H1 (cell line): Measurements from ENCODE around the gene SMYD3. TPM values are rescaled to one million over a fixed set of nuclear protein-coding genes. Genes with fewer than 3 reads are reported as not detected.

Experiments used
- CTCF ChIA-PET: fragments of 300-600 bp; sonication (Branson Sonifier 250); formaldehyde crosslinking; loops from one replicate; lab custom pipeline; 2021; ENCODE audit not compliant: partially characterized antibody; lab: Charles Lee
- POLR2A ChIA-PET: fragments of 300-600 bp; sonication (Branson Sonifier 250); formaldehyde crosslinking; loops from one replicate; lab custom pipeline; 2021; ENCODE audit warnings: inconsistent platforms; ENCODE audit not compliant: partially characterized antibody; lab: Charles Lee
- DNase-seq, 2 experiments: peaks; one replicate each; pipeline versions ENCODE4 v3.0.0 to v3.0.0-alpha.2; 2010 to 2022; ENCODE audit warnings: low spot score in 2 of 2, low read depth in 1 of 2, mixed read lengths in 1 of 2
- FAIRE-seq: peaks from 2 replicates; lab custom pipeline; 2011; peaks lifted over from hg19 to GRCh38; lab: Jason Lieb, UNC
- H2AFZ ChIP-seq: 2 replicates; pipeline ENCODE4 v1.8.1; 2012; ENCODE audit warnings: low read length, inconsistent platforms
- H2AK5ac ChIP-seq: 2 replicates; pipeline ENCODE4 v1.6.1; 2013; ENCODE audit warnings: low read depth, low read length
- H2BK120ac ChIP-seq: replicated peaks from 2 replicates; pipeline ENCODE3; 2013; ENCODE audit warnings: low read depth, low read length, inconsistent platforms
- H2BK12ac ChIP-seq: 2 replicates; pipeline ENCODE4 v1.6.1; 2013; ENCODE audit warnings: low read depth, low read length
- H2BK15ac ChIP-seq: 2 replicates; pipeline ENCODE4 v1.6.1; 2013; ENCODE audit warnings: low read length
- H2BK20ac ChIP-seq: 2 replicates; pipeline ENCODE4 v1.6.1; 2013; ENCODE audit warnings: low read length
- H2BK5ac ChIP-seq: 2 replicates; pipeline ENCODE4 v1.6.1; 2013; ENCODE audit warnings: low read depth, low read length
- H3K14ac ChIP-seq: 2 replicates; pipeline ENCODE4 v1.6.1; 2013; ENCODE audit warnings: inconsistent platforms; ENCODE audit not compliant: insufficient read length
- H3K18ac ChIP-seq: 2 replicates; pipeline ENCODE4 v1.6.1; 2013; ENCODE audit warnings: low read length; ENCODE audit errors: extremely low read depth
- H3K23ac ChIP-seq: 2 replicates; pipeline ENCODE4 v1.6.1; 2013; ENCODE audit warnings: inconsistent platforms; ENCODE audit not compliant: insufficient read length
- H3K23me2 ChIP-seq: 2 replicates; pipeline ENCODE4 v1.6.1; 2013; ENCODE audit warnings: low read depth, low read length
- H3K27ac ChIP-seq: 2 replicates; pipeline ENCODE4 v1.6.1; 2011; ENCODE audit warnings: low read depth, low read length, inconsistent platforms
- H3K27me3 ChIP-seq, 4 experiments: replicated peaks in 1 of 4; 1 replicate in 1 of 4; 2 replicates in 3 of 4; pipeline versions ENCODE4 v1.6.1 to v1.8.1; 2011 to 2013; ENCODE audit warnings: low read length in 3 of 4, mild to moderate bottlenecking in 3 of 4, inconsistent platforms in 2 of 4, mixed read lengths in 2 of 4, moderate library complexity in 1 of 4; ENCODE audit not compliant: control insufficient read depth in 3 of 4, insufficient read depth in 3 of 4; ENCODE audit errors: extremely low read depth in 1 of 4
- H3K36me3 ChIP-seq, 4 experiments: 2 replicates each; pipeline versions ENCODE4 v1.6.1 to v1.8.1; 2011 to 2013; ENCODE audit warnings: mild to moderate bottlenecking in 4 of 4, low read length in 3 of 4, moderate library complexity in 2 of 4, control low read depth in 1 of 4, inconsistent platforms in 1 of 4; ENCODE audit not compliant: insufficient read depth in 4 of 4, control insufficient read depth in 2 of 4
- H3K4ac ChIP-seq: replicated peaks from 2 replicates; pipeline ENCODE3; 2013; ENCODE audit warnings: low read length, low read depth, mixed read lengths, inconsistent platforms; ENCODE audit not compliant: insufficient read length
- H3K4me1 ChIP-seq, 4 experiments: replicated peaks in 1 of 4; 1 replicate in 1 of 4; 2 replicates in 3 of 4; pipeline versions ENCODE4 v1.6.1 to v1.8.1; 2011 to 2013; ENCODE audit warnings: low read length in 3 of 4, inconsistent platforms in 2 of 4, mixed read lengths in 1 of 4; ENCODE audit not compliant: insufficient read depth in 4 of 4, control insufficient read depth in 3 of 4
- H3K4me2 ChIP-seq, 2 experiments: 2 replicates each; pipeline versions ENCODE4 v1.6.1 to v1.8.1; 2011 to 2013; ENCODE audit warnings: low read depth in 2 of 2, low read length in 2 of 2, control low read depth in 1 of 2, inconsistent platforms in 1 of 2, mild to moderate bottlenecking in 1 of 2; ENCODE audit not compliant: insufficient read depth in 1 of 2
- H3K4me3 ChIP-seq, 4 experiments: fragments of 200-600, 300-600 bp in 1 of 4; sonication (generic), shearing (Covaris generic), sonication (Bioruptor Twin) in 1 of 4; 2 replicates each; pipeline versions ENCODE4 v1.5.1 to v1.8.1; 2011 to 2016; ENCODE audit warnings: low read length in 4 of 4, low read depth in 3 of 4, control low read depth in 2 of 4, inconsistent platforms in 2 of 4, mild to moderate bottlenecking in 2 of 4, mixed read lengths in 1 of 4, moderate library complexity in 1 of 4; ENCODE audit not compliant: insufficient read depth in 2 of 4; ENCODE audit errors: extremely low read depth in 1 of 4
- H3K56ac ChIP-seq: replicated peaks from 2 replicates; pipeline ENCODE3; 2013; ENCODE audit warnings: low read depth, mild to moderate bottlenecking, mixed read lengths, low read length, inconsistent platforms; ENCODE audit not compliant: insufficient read length
- H3K79me1 ChIP-seq: 2 replicates; pipeline ENCODE4 v1.6.1; 2013; ENCODE audit warnings: low read depth, low read length, control low read depth
- H3K79me2 ChIP-seq, 2 experiments: 2 replicates each; pipeline versions ENCODE4 v1.6.1 to v1.8.1; 2012 to 2013; ENCODE audit warnings: low read length in 2 of 2, mild to moderate bottlenecking in 2 of 2, inconsistent platforms in 1 of 2; ENCODE audit not compliant: insufficient read depth in 2 of 2, control insufficient read depth in 1 of 2
- H3K9ac ChIP-seq, 4 experiments: replicated peaks in 1 of 4; 1 replicate in 1 of 4; 2 replicates in 3 of 4; pipeline versions ENCODE4 v1.6.1 to v1.8.1; 2011 to 2013; ENCODE audit warnings: low read depth in 3 of 4, low read length in 3 of 4, control low read depth in 2 of 4, mild to moderate bottlenecking in 2 of 4, moderate library complexity in 2 of 4, inconsistent platforms in 1 of 4; ENCODE audit errors: extremely low read depth in 1 of 4
- H3K9me3 ChIP-seq, 2 experiments: 2 replicates each; pipeline versions ENCODE4 v1.6.1 to v1.8.1; 2012 to 2013; ENCODE audit warnings: mild to moderate bottlenecking in 2 of 2, moderate library complexity in 2 of 2, control low read depth in 1 of 2, inconsistent platforms in 1 of 2, low read depth in 1 of 2, low read length in 1 of 2, mixed read lengths in 1 of 2; ENCODE audit not compliant: insufficient read depth in 2 of 2
- H4K20me1 ChIP-seq, 2 experiments: replicated peaks in 1 of 2; 2 replicates each; pipeline versions ENCODE3 to v1.8.1; 2011 to 2013; ENCODE audit warnings: inconsistent platforms in 2 of 2, low read length in 2 of 2, mild to moderate bottlenecking in 1 of 2; ENCODE audit not compliant: insufficient read depth in 2 of 2, control insufficient read depth in 1 of 2
- H4K5ac ChIP-seq: 2 replicates; pipeline ENCODE4 v1.6.1; 2013; ENCODE audit warnings: low read length, low read depth, mixed read lengths, inconsistent platforms; ENCODE audit not compliant: insufficient read length
- H4K8ac ChIP-seq: 2 replicates; pipeline ENCODE4 v1.8.0; 2013; ENCODE audit warnings: mild to moderate bottlenecking, moderate library complexity, low read length, inconsistent platforms; ENCODE audit not compliant: insufficient read depth; ENCODE audit errors: extremely low read depth
- H4K91ac ChIP-seq: replicated peaks from 2 replicates; pipeline ENCODE3; 2013; ENCODE audit warnings: low read length, mixed read lengths, inconsistent platforms; ENCODE audit not compliant: insufficient read length
- ASH2L ChIP-seq: fragments of 200-600, 300-600 bp; sonication (generic); IDR thresholded peaks from one replicate; pipeline ENCODE4 v1.7.1; 2017; ENCODE audit warnings: low read length
- BACH1 ChIP-seq: IDR thresholded peaks from 2 replicates; pipeline ENCODE4 v1.6.1; 2012; ENCODE audit warnings: low read length, improper control_type of control experiment
- BCL11A ChIP-seq, 2 experiments: IDR thresholded peaks; one replicate each; pipeline ENCODE4 v1.6.1; 2011; ENCODE audit warnings: low read depth in 2 of 2, low read length in 2 of 2, mild to moderate bottlenecking in 2 of 2
- CHD1 ChIP-seq: IDR thresholded peaks from 2 replicates; pipeline ENCODE4 v1.6.1; 2012; ENCODE audit warnings: low read depth, low read length, improper control_type of control experiment
- EZH2 ChIP-seq: fragments of 200-600 bp; sonication (generic); IDR thresholded peaks from 2 replicates; pipeline ENCODE4 v1.7.1; 2012; ENCODE audit warnings: low read depth, mild to moderate bottlenecking, moderate library complexity, low read length, inconsistent platforms; ENCODE audit not compliant: severe bottlenecking
- JUND ChIP-seq: IDR thresholded peaks from 2 replicates; pipeline ENCODE4 v1.6.1; 2011; ENCODE audit warnings: mild to moderate bottlenecking, improper control_type of control experiment, low read length
- POU5F1 ChIP-seq: IDR thresholded peaks from 2 replicates; pipeline ENCODE4 v1.6.1; 2011; ENCODE audit warnings: low read depth, mild to moderate bottlenecking, low read length, moderate library complexity
- RFX5 ChIP-seq: IDR thresholded peaks from 2 replicates; pipeline ENCODE4 v1.6.1; 2011; ENCODE audit warnings: low read depth, low read length, improper control_type of control experiment, borderline replicate concordance
- RXRA ChIP-seq: IDR thresholded peaks from 2 replicates; pipeline ENCODE4 v1.6.1; 2011; ENCODE audit warnings: low read depth, mild to moderate bottlenecking, low read length, moderate library complexity; ENCODE audit not compliant: insufficient read depth
- SIX5 ChIP-seq: IDR thresholded peaks from 2 replicates; pipeline ENCODE4 v1.6.1; 2011; ENCODE audit warnings: mild to moderate bottlenecking, low read depth, low read length
- SP1 ChIP-seq: IDR thresholded peaks from 2 replicates; pipeline ENCODE4 v1.6.1; 2011; ENCODE audit warnings: low read depth, low read length
- SUZ12 ChIP-seq: fragments of 200-600 bp; sonication (generic); IDR thresholded peaks from 2 replicates; pipeline ENCODE4 v1.6.1; 2012; ENCODE audit warnings: mild to moderate bottlenecking, inconsistent platforms, low read length, moderate library complexity, mixed read lengths
- TAF7 ChIP-seq: optimal IDR thresholded peaks from 2 replicates; pipeline ENCODE3; 2011; ENCODE audit warnings: low read depth, mild to moderate bottlenecking, inconsistent platforms, low read length, moderate library complexity, borderline replicate concordance
- ZNF274 ChIP-seq: IDR thresholded peaks from 2 replicates; pipeline ENCODE4 v1.7.0; 2012; ENCODE audit warnings: low read length, borderline replicate concordance; ENCODE audit errors: extremely low read depth
- WGBS, 2 experiments: shearing (Covaris generic) in 1 of 2; methylation state at CpG; one replicate each; pipeline versions ENCODE4 v1.1.6 to v1.1.7; 2013 to 2015; ENCODE audit warnings: low lambda C conversion rate in 2 of 2, mixed read lengths in 2 of 2, inconsistent platforms in 1 of 2, low coverage in 1 of 2, missing lambda C conversion rate in 1 of 2; ENCODE audit not compliant: insufficient replicate concordance in 2 of 2, insufficient coverage in 1 of 2, insufficient read length in 1 of 2; ENCODE audit errors: extremely low coverage in 1 of 2, missing lambda C conversion rate in 1 of 2; 5-methylcytosine and 5-hydroxymethylcytosine counted together
- polyA plus RNA-seq, 7 experiments: library from polyadenylated mRNA; depleted of rRNA in 3 of 7; stranded (reverse) in 5 of 7; unstranded in 2 of 7; fragments of >200 nt in 5 of 7; fragments of 200-250 nt in 2 of 7; gene quantifications; 1 replicate in 5 of 7; 2 replicates in 1 of 7; 4 replicates in 1 of 7; pipeline versions ENCODE4 v1.2.1 to v1.2.3, GENCODE V29; 2011 to 2013; ENCODE audit warnings: missing spikeins in 2 of 7, mixed read lengths in 2 of 7
- total RNA-seq: library from RNA; stranded (reverse); fragmentation: NEBNext Ultra II Directional; extraction: Animal tissue kit (Norgen Biotek cat#: 25700); gene quantifications from 2 replicates; pipeline ENCODE4 v1.2.1, GENCODE V29; 2021
- TF ChIP-seq, protein P1 (sequence below): IDR thresholded peaks from 2 replicates; pipeline ENCODE4 v1.6.1; 2011; ENCODE audit warnings: low read length, improper control_type of control experiment

Gene SMYD3
- total and polyA plus RNA-seq, 2 of the 8 experiments (the other 6 are each of a cell fraction or from before 2014, with no cell fraction given): 17.3 to 25.4 TPM

DNA sequence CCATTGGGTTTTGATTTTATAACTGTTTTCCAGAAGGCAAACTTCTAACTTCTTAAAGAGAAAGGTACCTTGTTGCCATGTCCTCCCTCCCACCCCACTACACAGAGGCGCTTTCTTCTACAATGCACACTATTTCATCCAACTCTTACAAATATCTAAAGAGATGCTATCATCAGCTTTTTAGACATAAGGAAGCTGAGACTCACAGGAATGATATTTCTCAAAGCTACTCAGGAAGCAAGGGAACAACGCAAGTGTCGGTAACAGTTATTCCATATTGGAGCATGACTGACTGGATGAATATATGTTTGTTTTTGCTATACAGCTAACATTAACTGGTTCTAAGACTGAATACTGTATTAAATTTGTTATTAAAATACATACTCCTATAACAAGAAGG is 318.0 kb downstream of the SMYD3 start:
- Histone ChIP-seq H3K18ac (no peak overlapping the region), H3K27me3 (no peaks in the 10 kb centered on the region), H3K9ac (no peak overlapping the region), H3K14ac (no peak overlapping the region), H2BK20ac (no peak overlapping the region), H4K8ac (no peak overlapping the region), H3K4me3 (no peak overlapping the region), H3K56ac (no peak overlapping the region), H3K4me1 (no peaks in the 10 kb centered on the region), H2BK15ac (no peak overlapping the region), H3K23ac (no peak overlapping the region), H3K4me2 (no peak overlapping the region), H4K5ac (no peak overlapping the region), H3K36me3 (no peaks in the 10 kb centered on the region), H3K4ac (no peak overlapping the region), H3K23me2 (no peaks in the 10 kb centered on the region), H2AFZ (no peak overlapping the region), H4K20me1 (no peaks in the 10 kb centered on the region), H2AK5ac (no peak overlapping the region), H2BK5ac (no peak overlapping the region), H3K79me2 (no peaks in the 10 kb centered on the region), H3K27ac (no peak overlapping the region), H3K9me3 (no peaks in the 10 kb centered on the region), H3K79me1 (no peaks in the 10 kb centered on the region), H2BK120ac (no peak overlapping the region), H2BK12ac (no peak overlapping the region), H4K91ac (no peak overlapping the region)
- DNase-seq (no peak), FAIRE-seq (no peak)
- 94% methylated on average over 3 of the region's 3 CpGs; no CpG with 5 or more reads in 1 of the 2 experiments for WGBS, 2 experiments
- POLR2A ChIA-PET: no interaction called here
- CTCF ChIA-PET: interaction anchor here (1.0 kb wide), 1 partner anchor 14 kb away, joined by 3 read pairs; no protein-coding TSS in a partner anchor
- TF ChIP-seq EZH2 (no peak), JUND (no peak), BACH1 (no peak), SP1 (no peak), RFX5 (no peak), POU5F1 (no peak), SUZ12 (no peak), TAF7 (no peak), CHD1 (no peak), ZNF274 (no peak), RXRA (no peak), ASH2L (no peak), SIX5 (no peak), BCL11A (IDR thresholded peaks at IDR 0.05; ENCODE audit: low read depth in 2 of 2, low read length in 2 of 2) (no peak)
- TF ChIP-seq, protein P1, sequence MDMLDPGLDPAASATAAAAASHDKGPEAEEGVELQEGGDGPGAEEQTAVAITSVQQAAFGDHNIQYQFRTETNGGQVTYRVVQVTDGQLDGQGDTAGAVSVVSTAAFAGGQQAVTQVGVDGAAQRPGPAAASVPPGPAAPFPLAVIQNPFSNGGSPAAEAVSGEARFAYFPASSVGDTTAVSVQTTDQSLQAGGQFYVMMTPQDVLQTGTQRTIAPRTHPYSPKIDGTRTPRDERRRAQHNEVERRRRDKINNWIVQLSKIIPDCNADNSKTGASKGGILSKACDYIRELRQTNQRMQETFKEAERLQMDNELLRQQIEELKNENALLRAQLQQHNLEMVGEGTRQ: no peak
